Measurements from ENCODE around the gene PURA.

The PURA gene

DNA sequence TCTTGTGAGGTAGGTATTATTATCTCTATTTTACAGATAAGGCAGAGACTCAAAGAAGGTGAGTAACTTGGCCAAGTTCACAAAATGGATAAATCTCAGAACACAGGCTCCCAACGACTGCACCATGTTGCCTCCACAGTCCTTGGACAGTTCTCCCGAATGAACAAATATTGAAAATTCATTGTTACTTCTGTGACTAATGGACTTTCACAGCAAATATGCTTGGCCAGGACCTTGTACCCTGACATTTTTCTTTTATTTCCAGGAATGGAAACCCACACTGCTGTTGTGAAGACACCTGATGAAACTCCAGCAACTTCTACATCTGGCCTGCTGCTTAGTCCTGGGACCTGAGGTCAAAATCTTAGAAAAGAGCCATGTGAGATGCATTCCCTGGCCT, 58.6 kb downstream of the PURA start:
- no peak overlapping the region for H3K27ac ChIP-seq (ENCODE audit: extremely low read depth, low read depth, low read length)

GRCh38 chr5:140174014-140174413, 60.1 kb downstream of the PURA start:
- Histone ChIP-seq H3K9me3 (ENCODE audit: control insufficient read depth, insufficient read depth, low read depth, low read length) (no peaks in the 10 kb centered on the region), H3K36me3 (ENCODE audit: control insufficient read depth in 2 of 2, insufficient read depth in 1 of 2, low read length in 2 of 2) (no peaks in the 10 kb centered on the region), H3K27ac (ENCODE audit: extremely low read depth, low read depth, low read length) (no peak overlapping the region), H3K4me1 (ENCODE audit: control insufficient read depth, insufficient read depth, low read length) (peaks cover 10% of the 10 kb centered on the region), H3K4me3 (ENCODE audit: low read depth, low read length) (no peak overlapping the region)
- ChIA-PET POLR2A (interaction anchor here (0.5 to 1.3 kb wide), 2 partner anchors 66 to 641 kb away, joined by 3 read pairs; no protein-coding TSS in a partner anchor), CTCF (interaction anchor here (0.6 to 1.5 kb wide), 5 partner anchors 18 to 726 kb away, joined by 3 to 5 read pairs (median 3); partner anchors contain the start of gene HBEGF)
- TF ChIP-seq ZNF112 (tag by site-specific recombination; IDR thresholded peaks at IDR 0.05) (no peak), ZNF280D (tag by site-specific recombination; IDR thresholded peaks at IDR 0.05) (no peak), EGR2 (tag by site-specific recombination; IDR thresholded peaks at IDR 0.05; ENCODE audit: low read depth) (no peak), ZNF561 (tag by site-specific recombination; IDR thresholded peaks at IDR 0.05; ENCODE audit: borderline replicate concordance) (no peak), PRDM1 (tag by site-specific recombination; IDR thresholded peaks at IDR 0.05) (peak; percentile 91), HOXD13 (CRISPR knock-in tag; IDR thresholded peaks at IDR 0.05; ENCODE audit: borderline replicate concordance) (no peak)
- TF ChIP-seq, protein P1, sequence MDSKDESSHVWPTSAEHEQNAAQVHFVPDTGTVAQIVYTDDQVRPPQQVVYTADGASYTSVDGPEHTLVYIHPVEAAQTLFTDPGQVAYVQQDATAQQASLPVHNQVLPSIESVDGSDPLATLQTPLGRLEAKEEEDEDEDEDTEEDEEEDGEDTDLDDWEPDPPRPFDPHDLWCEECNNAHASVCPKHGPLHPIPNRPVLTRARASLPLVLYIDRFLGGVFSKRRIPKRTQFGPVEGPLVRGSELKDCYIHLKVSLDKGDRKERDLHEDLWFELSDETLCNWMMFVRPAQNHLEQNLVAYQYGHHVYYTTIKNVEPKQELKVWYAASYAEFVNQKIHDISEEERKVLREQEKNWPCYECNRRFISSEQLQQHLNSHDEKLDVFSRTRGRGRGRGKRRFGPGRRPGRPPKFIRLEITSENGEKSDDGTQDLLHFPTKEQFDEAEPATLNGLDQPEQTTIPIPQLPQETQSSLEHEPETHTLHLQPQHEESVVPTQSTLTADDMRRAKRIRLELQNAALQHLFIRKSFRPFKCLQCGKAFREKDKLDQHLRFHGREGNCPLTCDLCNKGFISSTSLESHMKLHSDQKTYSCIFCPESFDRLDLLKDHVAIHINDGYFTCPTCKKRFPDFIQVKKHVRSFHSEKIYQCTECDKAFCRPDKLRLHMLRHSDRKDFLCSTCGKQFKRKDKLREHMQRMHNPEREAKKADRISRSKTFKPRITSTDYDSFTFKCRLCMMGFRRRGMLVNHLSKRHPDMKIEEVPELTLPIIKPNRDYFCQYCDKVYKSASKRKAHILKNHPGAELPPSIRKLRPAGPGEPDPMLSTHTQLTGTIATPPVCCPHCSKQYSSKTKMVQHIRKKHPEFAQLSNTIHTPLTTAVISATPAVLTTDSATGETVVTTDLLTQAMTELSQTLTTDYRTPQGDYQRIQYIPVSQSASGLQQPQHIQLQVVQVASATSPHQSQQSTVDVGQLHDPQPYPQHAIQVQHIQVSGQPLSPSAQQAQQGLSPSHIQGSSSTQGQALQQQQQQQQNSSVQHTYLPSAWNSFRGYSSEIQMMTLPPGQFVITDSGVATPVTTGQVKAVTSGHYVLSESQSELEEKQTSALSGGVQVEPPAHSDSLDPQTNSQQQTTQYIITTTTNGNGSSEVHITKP (tag by site-specific recombination; IDR thresholded peaks at IDR 0.05), result no peak

More for the DNA sequence above, 58.6 kb downstream of the PURA start:
- Histone ChIP-seq H3K4me3 (ENCODE audit: low read depth, low read length) (no peak overlapping the region), H3K9me3 (ENCODE audit: control insufficient read depth, insufficient read depth, low read depth, low read length) (no peaks in the 10 kb centered on the region), H3K4me1 (ENCODE audit: control insufficient read depth, insufficient read depth, low read length) (peaks cover 14% of the 10 kb centered on the region), H3K36me3 (ENCODE audit: control insufficient read depth in 2 of 2, insufficient read depth in 1 of 2, low read length in 2 of 2) (no peaks in the 10 kb centered on the region)
- TF ChIP-seq ZNF76 (tag by site-specific recombination; IDR thresholded peaks at IDR 0.05; ENCODE audit: borderline replicate concordance, low read depth), result no peak
- no peak for TF ChIP-seq ZNF138 (tag by site-specific recombination; IDR thresholded peaks at IDR 0.05; ENCODE audit: borderline replicate concordance)
- TF ChIP-seq ZNF664 (tag by site-specific recombination; IDR thresholded peaks at IDR 0.05), result no peak
- TF ChIP-seq, protein P2, sequence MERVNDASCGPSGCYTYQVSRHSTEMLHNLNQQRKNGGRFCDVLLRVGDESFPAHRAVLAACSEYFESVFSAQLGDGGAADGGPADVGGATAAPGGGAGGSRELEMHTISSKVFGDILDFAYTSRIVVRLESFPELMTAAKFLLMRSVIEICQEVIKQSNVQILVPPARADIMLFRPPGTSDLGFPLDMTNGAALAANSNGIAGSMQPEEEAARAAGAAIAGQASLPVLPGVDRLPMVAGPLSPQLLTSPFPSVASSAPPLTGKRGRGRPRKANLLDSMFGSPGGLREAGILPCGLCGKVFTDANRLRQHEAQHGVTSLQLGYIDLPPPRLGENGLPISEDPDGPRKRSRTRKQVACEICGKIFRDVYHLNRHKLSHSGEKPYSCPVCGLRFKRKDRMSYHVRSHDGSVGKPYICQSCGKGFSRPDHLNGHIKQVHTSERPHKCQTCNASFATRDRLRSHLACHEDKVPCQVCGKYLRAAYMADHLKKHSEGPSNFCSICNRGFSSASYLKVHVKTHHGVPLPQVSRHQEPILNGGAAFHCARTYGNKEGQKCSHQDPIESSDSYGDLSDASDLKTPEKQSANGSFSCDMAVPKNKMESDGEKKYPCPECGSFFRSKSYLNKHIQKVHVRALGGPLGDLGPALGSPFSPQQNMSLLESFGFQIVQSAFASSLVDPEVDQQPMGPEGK (tag by site-specific recombination; IDR thresholded peaks at IDR 0.05), result no peak
- TF ChIP-seq ZNF274 (IDR thresholded peaks at IDR 0.05; ENCODE audit: low read length), result no peak
- no peak for TF ChIP-seq ZNF274 (tag by site-specific recombination; IDR thresholded peaks at IDR 0.05; ENCODE audit: borderline replicate concordance)
- no peak for TF ChIP-seq KLF1 (tag by site-specific recombination; IDR thresholded peaks at IDR 0.05)
- TF ChIP-seq ZNF585B (tag by site-specific recombination; IDR thresholded peaks at IDR 0.05), result no peak
- TF ChIP-seq, protein P3, sequence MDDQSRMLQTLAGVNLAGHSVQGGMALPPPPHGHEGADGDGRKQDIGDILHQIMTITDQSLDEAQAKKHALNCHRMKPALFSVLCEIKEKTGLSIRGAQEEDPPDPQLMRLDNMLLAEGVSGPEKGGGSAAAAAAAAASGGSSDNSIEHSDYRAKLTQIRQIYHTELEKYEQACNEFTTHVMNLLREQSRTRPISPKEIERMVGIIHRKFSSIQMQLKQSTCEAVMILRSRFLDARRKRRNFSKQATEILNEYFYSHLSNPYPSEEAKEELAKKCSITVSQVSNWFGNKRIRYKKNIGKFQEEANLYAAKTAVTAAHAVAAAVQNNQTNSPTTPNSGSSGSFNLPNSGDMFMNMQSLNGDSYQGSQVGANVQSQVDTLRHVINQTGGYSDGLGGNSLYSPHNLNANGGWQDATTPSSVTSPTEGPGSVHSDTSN (CRISPR knock-in tag; IDR thresholded peaks at IDR 0.05), result no peak
- no peak for TF ChIP-seq ZNF423 (tag by site-specific recombination; IDR thresholded peaks at IDR 0.05)
- no peak for TF ChIP-seq TRIM28 (IDR thresholded peaks at IDR 0.05; ENCODE audit: borderline replicate concordance, low read length)
- POLR2A ChIA-PET, result no interaction called here
- CTCF ChIA-PET, result no interaction called here
